Suprapubic skin (tissue), 3 donors: Measurements from ENCODE around the gene FKBP7.
"Not testable (repeated sequence)": the region's sequence is repeated elsewhere in the genome, so short reads cannot be mapped to it uniquely, and the experiment has no call there.

ENCODE experiments used
- CTCF ChIP-seq, 2 donors: fragments of 200-600 bp in 1 of 2; fragments of 450-650 bp in 1 of 2; sonication (generic) in 1 of 2; IDR thresholded peaks; one replicate each; pipeline ENCODE4 v1.5.1; 2016 to 2019; ENCODE audit warnings: antibody characterized with exemption in 2 of 2, mild to moderate bottlenecking in 1 of 2, moderate library complexity in 1 of 2
- POLR2A ChIP-seq, 2 donors: fragments of 450-650 bp; IDR thresholded peaks; one replicate each; pipeline ENCODE4 v1.6.1; 2017; ENCODE audit warnings: antibody characterized with exemption in 2 of 2, mild to moderate bottlenecking in 2 of 2, moderate library complexity in 2 of 2

- not testable (repeated sequence) for TF ChIP-seq CTCF, POLR2A (IDR thresholded peaks at IDR 0.05)
Observed at GRCh38 chr2:178423746-178424145, 54.7 kb downstream of the FKBP7 start.
